PC-3 (cell line): Measurements from ENCODE around the gene CIBAR2. TPM values are rescaled to one million over a fixed set of nuclear protein-coding genes. Genes with fewer than 3 reads are reported as not detected.

Source experiments
- ATAC-seq: fragments of 200-7000 bp; cut with Tn5 transposase; 2 replicates; pipeline ENCODE4 v1.9.1; 2020; ENCODE audit warnings: mild to moderate bottlenecking, moderate library complexity
- BruUV-seq: library from RNA; stranded (reverse); fragments of 400-500 nt; replicated peaks from 2 replicates; lab custom pipeline; 2021; lab: Mats Ljungman, UMichigan
- CTCF ChIA-PET: fragments of 300-600 bp; sonication (Branson Sonifier 250); formaldehyde crosslinking; loops from one replicate; lab custom pipeline; 2022; ENCODE audit warnings: antibody characterized with exemption; lab: Charles Lee
- POLR2A ChIA-PET: fragments of 300-600 bp; sonication (Branson Sonifier 250); formaldehyde crosslinking; loops from one replicate; lab custom pipeline; 2022; ENCODE audit warnings: antibody characterized with exemption; ENCODE audit not compliant: unreplicated experiment; lab: Charles Lee
- DNase-seq: peaks from one replicate; pipeline ENCODE4 v3.0.0-alpha.2; 2015
- H2AFZ ChIP-seq: fragments of 300-600 bp; sonication (generic); 2 replicates; pipeline ENCODE4 v1.6.0; 2016; ENCODE audit warnings: antibody characterized with exemption, low read length
- H3F3A ChIP-seq: fragments of 300-600 bp; sonication (generic); one replicate; pipeline ENCODE4 v1.6.0; 2017; ENCODE audit warnings: antibody characterized with exemption, low read length, control low read depth, mild to moderate bottlenecking; ENCODE audit not compliant: unreplicated experiment
- H3K27ac ChIP-seq: fragments of 300-600 bp; sonication (generic); 2 replicates; pipeline ENCODE4 v1.5.1; 2016; ENCODE audit warnings: mild to moderate bottlenecking, low read length
- H3K27me3 ChIP-seq: fragments of 300-600 bp; sonication (generic); 2 replicates; pipeline ENCODE4 v1.6.1; 2016; ENCODE audit warnings: low read length, mixed read lengths
- H3K36me3 ChIP-seq: fragments of 300-600 bp; sonication (generic); 2 replicates; pipeline ENCODE4 v1.6.1; 2016; ENCODE audit warnings: low read depth, mixed run types, low read length, mixed read lengths
- H3K4me1 ChIP-seq: fragments of 300-600 bp; sonication (generic); 2 replicates; pipeline ENCODE4 v1.5.1; 2016; ENCODE audit warnings: low read length; ENCODE audit not compliant: insufficient read depth
- H3K4me2 ChIP-seq: fragments of 300-600 bp; sonication (generic); 2 replicates; pipeline ENCODE4 v1.6.0; 2016; ENCODE audit warnings: low read length
- H3K4me3 ChIP-seq: fragments of 300-600 bp; sonication (generic); 2 replicates; pipeline ENCODE4 v1.5.1; 2016; ENCODE audit warnings: mild to moderate bottlenecking, low read length, mixed read lengths
- H3K79me2 ChIP-seq: fragments of 300-600 bp; sonication (generic); 2 replicates; pipeline ENCODE4 v1.6.1; 2017; ENCODE audit warnings: low read length, mixed read lengths
- H3K9ac ChIP-seq: fragments of 300-600 bp; sonication (generic); 2 replicates; pipeline ENCODE4 v1.6.0; 2016; ENCODE audit warnings: mild to moderate bottlenecking, low read length
- H3K9me2 ChIP-seq: fragments of 300-600 bp; sonication (generic); replicated peaks from 2 replicates; pipeline ENCODE4 v1.6.1; 2016; ENCODE audit warnings: mixed run types, low read length, mixed read lengths
- H3K9me3 ChIP-seq: fragments of 300-600 bp; sonication (generic); 2 replicates; pipeline ENCODE4 v1.6.1; 2016; ENCODE audit warnings: low read length, mixed read lengths
- H4K20me1 ChIP-seq: fragments of 300-600 bp; sonication (generic); 2 replicates; pipeline ENCODE4 v1.6.1; 2016; ENCODE audit warnings: low read length, mixed read lengths
- CTCF ChIP-seq: fragments of 300-600 bp; sonication (generic); conservative IDR thresholded peaks from 2 replicates; pipeline ENCODE4 v1.5.1; 2017; ENCODE audit warnings: antibody characterized with exemption, low read depth, mild to moderate bottlenecking, low read length
- EZH2 ChIP-seq: fragments of 300-600 bp; sonication (generic); IDR thresholded peaks from one replicate; pipeline ENCODE4 v1.6.1; 2017; ENCODE audit warnings: antibody characterized with exemption, mild to moderate bottlenecking, low read length; ENCODE audit not compliant: unreplicated experiment
- EZH2phosphoT487 ChIP-seq: fragments of 300-600 bp; sonication (generic); IDR thresholded peaks from 2 replicates; pipeline ENCODE4 v1.6.1; 2018; ENCODE audit warnings: mild to moderate bottlenecking, antibody characterized with exemption, low read length, borderline replicate concordance
- intact Hi-C: fragments of 100-400 bp; cut with micrococcal nuclease; formaldehyde crosslinking; loops from 2 replicates; pipeline ENCODE4 v1.9.0; 2023
- total RNA-seq: library from RNA; depleted of rRNA; stranded (reverse); fragments of >200 nt; gene quantifications from 2 replicates; pipeline ENCODE4 v1.2.3, GENCODE V29; 2014

The CIBAR2 gene
- total RNA-seq, 1 experiment from 2014 or later: not detected

GRCh38 chr16:85090873-85091521 is 21.3 kb downstream of the CIBAR2 start:
- BruUV-seq: no TSS peak
- ChIA-PET POLR2A (no interaction called here), CTCF (interaction anchor here (0.5 kb wide), 1 partner anchor 125 kb away, joined by 3 read pairs; no protein-coding TSS in a partner anchor)
- DNase-seq: no peak
- no peak overlapping the region for H3K4me2 ChIP-seq
- H4K20me1 ChIP-seq: no peaks in the 10 kb centered on the region
- H2AFZ ChIP-seq: no peak overlapping the region
- H3K9me2 ChIP-seq: no peaks in the 10 kb centered on the region
- no peaks in the 10 kb centered on the region for H3K9me3 ChIP-seq
- no peaks in the 10 kb centered on the region for H3K4me1 ChIP-seq
- no peak overlapping the region for H3K9ac ChIP-seq
- no peaks in the 10 kb centered on the region for H3K36me3 ChIP-seq
- no peak for ATAC-seq
- intact Hi-C loops: no loop called here
- no peak overlapping the region for H3K27ac ChIP-seq
- no peaks in the 10 kb centered on the region for H3F3A ChIP-seq
- H3K79me2 ChIP-seq: no peaks in the 10 kb centered on the region
- no peak overlapping the region for H3K4me3 ChIP-seq
- TF ChIP-seq EZH2: no peak
- no peak for TF ChIP-seq CTCF
- no peak for TF ChIP-seq EZH2phosphoT487
- H3K27me3 ChIP-seq: no peaks in the 10 kb centered on the region

- ChIA-PET CTCF (no interaction called here), POLR2A (no interaction called here)
- Histone ChIP-seq H3K4me3 (no peak overlapping the region), H3K27me3 (no peaks in the 10 kb centered on the region), H3F3A (no peaks in the 10 kb centered on the region), H3K9me3 (no peaks in the 10 kb centered on the region), H3K4me1 (no peaks in the 10 kb centered on the region), H3K79me2 (no peaks in the 10 kb centered on the region), H3K9me2 (no peaks in the 10 kb centered on the region), H3K36me3 (no peaks in the 10 kb centered on the region), H3K4me2 (no peak overlapping the region), H3K27ac (no peak overlapping the region), H3K9ac (no peak overlapping the region), H4K20me1 (no peaks in the 10 kb centered on the region), H2AFZ (no peak overlapping the region)
- DNase-seq (no peak), ATAC-seq (no peak)
- intact Hi-C loops: no loop called here
- no TSS peak for BruUV-seq
- TF ChIP-seq EZH2phosphoT487: no peak
- no peak for TF ChIP-seq CTCF
- TF ChIP-seq EZH2: no peak
Measured at GRCh38 chr16:85090181-85090580, 22.1 kb downstream of the CIBAR2 start.

- BruUV-seq: no TSS peak
- H3K9me2 ChIP-seq: no peaks in the 10 kb centered on the region
- no peaks in the 10 kb centered on the region for H3K36me3 ChIP-seq
- no peaks in the 10 kb centered on the region for H3K9me3 ChIP-seq
- intact Hi-C loops: loop anchor here (5.0 to 10.0 kb wide), 2 partner anchors 77 to 95 kb away; partner anchors contain the start of gene ZDHHC7
- DNase-seq: no peak
- no peaks in the 10 kb centered on the region for H4K20me1 ChIP-seq
- no peaks in the 10 kb centered on the region for H3F3A ChIP-seq
- ATAC-seq: no peak
- no peaks in the 10 kb centered on the region for H3K79me2 ChIP-seq
- H3K4me1 ChIP-seq: no peaks in the 10 kb centered on the region
- TF ChIP-seq EZH2 (no peak), EZH2phosphoT487 (no peak), CTCF (no peak)
- ChIA-PET POLR2A (no interaction called here), CTCF (no interaction called here)
- no peak overlapping the region for H3K4me2 ChIP-seq
- H2AFZ ChIP-seq: no peak overlapping the region
- H3K27ac ChIP-seq: no peak overlapping the region
- H3K27me3 ChIP-seq: no peaks in the 10 kb centered on the region
- H3K9ac ChIP-seq: no peak overlapping the region
- H3K4me3 ChIP-seq: no peak overlapping the region
Measured at GRCh38 chr16:85089525-85089924, 22.7 kb downstream of the CIBAR2 start.
